Fibroblast of lung (primary cell): ENCODE data around the gene ATP1B2.

ENCODE experiments used
- EZH2 ChIP-seq: IDR thresholded peaks from 2 replicates; pipeline ENCODE4 v1.5.1; 2012; ENCODE audit warnings: low read length, control low read depth, mild to moderate bottlenecking; ENCODE audit errors: missing control alignments
- TF ChIP-seq, protein P1 (sequence below), 2 donors: IDR thresholded peaks in 1 of 2; conservative IDR thresholded peaks in 1 of 2; 1 replicate in 1 of 2; 2 replicates in 1 of 2; pipeline ENCODE4 v1.5.1; 2011 to 2012; ENCODE audit warnings: low read length in 2 of 2, control low read depth in 1 of 2, inconsistent platforms in 1 of 2, low read depth in 1 of 2, mild to moderate bottlenecking in 1 of 2

DNA sequence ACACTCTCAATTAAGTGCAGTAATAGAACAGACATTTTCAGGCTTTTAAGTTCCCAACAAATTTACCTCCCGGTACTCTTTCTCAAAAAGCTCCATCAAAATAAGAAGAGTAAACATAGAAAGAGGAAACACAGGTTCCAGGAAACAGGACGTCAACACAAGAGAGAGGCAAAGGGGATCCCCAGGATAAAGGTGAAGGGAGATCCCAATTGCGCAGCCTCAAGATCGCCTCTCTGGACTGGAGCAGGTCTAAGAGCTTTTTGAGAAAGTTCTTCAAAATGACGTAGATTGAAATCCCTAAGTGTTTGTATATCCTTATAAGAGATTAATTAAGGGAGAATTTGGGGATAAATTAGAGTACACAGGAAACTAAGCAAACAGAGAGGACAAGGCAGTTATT, 32.1 kb upstream of the ATP1B2 start:
- TF ChIP-seq, protein P1, sequence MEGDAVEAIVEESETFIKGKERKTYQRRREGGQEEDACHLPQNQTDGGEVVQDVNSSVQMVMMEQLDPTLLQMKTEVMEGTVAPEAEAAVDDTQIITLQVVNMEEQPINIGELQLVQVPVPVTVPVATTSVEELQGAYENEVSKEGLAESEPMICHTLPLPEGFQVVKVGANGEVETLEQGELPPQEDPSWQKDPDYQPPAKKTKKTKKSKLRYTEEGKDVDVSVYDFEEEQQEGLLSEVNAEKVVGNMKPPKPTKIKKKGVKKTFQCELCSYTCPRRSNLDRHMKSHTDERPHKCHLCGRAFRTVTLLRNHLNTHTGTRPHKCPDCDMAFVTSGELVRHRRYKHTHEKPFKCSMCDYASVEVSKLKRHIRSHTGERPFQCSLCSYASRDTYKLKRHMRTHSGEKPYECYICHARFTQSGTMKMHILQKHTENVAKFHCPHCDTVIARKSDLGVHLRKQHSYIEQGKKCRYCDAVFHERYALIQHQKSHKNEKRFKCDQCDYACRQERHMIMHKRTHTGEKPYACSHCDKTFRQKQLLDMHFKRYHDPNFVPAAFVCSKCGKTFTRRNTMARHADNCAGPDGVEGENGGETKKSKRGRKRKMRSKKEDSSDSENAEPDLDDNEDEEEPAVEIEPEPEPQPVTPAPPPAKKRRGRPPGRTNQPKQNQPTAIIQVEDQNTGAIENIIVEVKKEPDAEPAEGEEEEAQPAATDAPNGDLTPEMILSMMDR (conservative IDR thresholded peaks at IDR 0.05 in 1 of 2, IDR thresholded peaks at IDR 0.05 in 1 of 2; ENCODE audit: low read depth in 1 of 2, low read length in 2 of 2): no peak
- TF ChIP-seq EZH2: no peak
